Measurements from ENCODE around the gene PCA3.

PCA3 gene

GRCh38 chr9:76756941-76757673, 7.1 kb upstream of the PCA3 start:
- DNase-seq = no peak

- no peak for DNase-seq
Measured at GRCh38 chr9:76758476-76758875, 5.8 kb upstream of the PCA3 start.

GRCh38 chr9:76759732-76760131, 4.5 kb upstream of the PCA3 start:
- DNase-seq = peak in 1 of 2 donors; percentile 6

- peak; percentile 2 to 14 for DNase-seq
Measured at GRCh38 chr9:76761448-76761847, 2.8 kb upstream of the PCA3 start.

- no peak for DNase-seq
Measured at GRCh38 chr9:76766126-76766525, 1.9 kb downstream of the PCA3 start.

- DNase-seq = no peak
Measured at GRCh38 chr9:76772686-76773445, 8.6 kb downstream of the PCA3 start.

GRCh38 chr9:76784881-76785280, 20.6 kb downstream of the PCA3 start:
- no peak for DNase-seq

- no peak for DNase-seq
Measured at GRCh38 chr9:76785501-76785900, 21.3 kb downstream of the PCA3 start.

- peak; percentile 1 to 13 for DNase-seq
Measured at GRCh38 chr9:76787677-76788076, 23.4 kb downstream of the PCA3 start.

GRCh38 chr9:76789840-76790239, 25.6 kb downstream of the PCA3 start:
- DNase-seq = no peak

- DNase-seq = no peak
Measured at GRCh38 chr9:76793784-76794431, 29.7 kb downstream of the PCA3 start.

- no peak for DNase-seq
Measured at GRCh38 chr9:76796296-76796695, 32.1 kb downstream of the PCA3 start.

GRCh38 chr9:76798527-76798926, 34.3 kb downstream of the PCA3 start:
- no peak for DNase-seq

GRCh38 chr9:76799473-76799872, 35.2 kb downstream of the PCA3 start:
- no peak for DNase-seq

GRCh38 chr9:76800901-76801300, 36.7 kb downstream of the PCA3 start:
- DNase-seq = no peak

- no peak for DNase-seq
Measured at GRCh38 chr9:76803083-76803482, 38.8 kb downstream of the PCA3 start.

- DNase-seq = no peak
Measured at GRCh38 chr9:76803762-76804161, 39.5 kb downstream of the PCA3 start.

- no peak for DNase-seq
Measured at GRCh38 chr9:76808636-76809035, 44.4 kb downstream of the PCA3 start.

- peak in 1 of 2 donors; percentile 2 for DNase-seq
Measured at GRCh38 chr9:76810377-76810957, 46.2 kb downstream of the PCA3 start.

- DNase-seq = no peak
Measured at GRCh38 chr9:76812591-76812990, 48.4 kb downstream of the PCA3 start.

GRCh38 chr9:76817489-76817888, 53.3 kb downstream of the PCA3 start:
- no peak for DNase-seq

- DNase-seq = no peak
Measured at GRCh38 chr9:76818271-76818670, 54.0 kb downstream of the PCA3 start.

- no peak for DNase-seq
Measured at GRCh38 chr9:76820431-76820830, 56.2 kb downstream of the PCA3 start.

Measured in inflammatory macrophage treated with lipopolysaccharide for 1 hour (primary cell).